HG02588 (cell line): ENCODE results near the gene INIP.
"Not testable (repeated sequence)": the region's sequence is repeated elsewhere in the genome, so short reads cannot be mapped to it uniquely, and the experiment has no call there.

Experiments
- ATAC-seq: cut with Tn5 transposase; IDR thresholded peaks from one replicate; pipeline ENCODE4 v1.9.1; 2021; ENCODE audit warnings: mild to moderate bottlenecking, moderate library complexity; ENCODE audit not compliant: unreplicated experiment

Gene INIP

GRCh38 chr9:112677040-112677439, 40.9 kb downstream of the INIP start:
- ATAC-seq: no peak

GRCh38 chr9:112673221-112673620, 44.7 kb downstream of the INIP start:
- not testable (repeated sequence) for ATAC-seq

GRCh38 chr9:112670991-112671625, 46.8 kb downstream of the INIP start:
- ATAC-seq: no peak

- no peak for ATAC-seq
Measured at GRCh38 chr9:112669326-112669725, 48.6 kb downstream of the INIP start.

GRCh38 chr9:112665347-112665746, 52.6 kb downstream of the INIP start:
- no peak for ATAC-seq

- no peak for ATAC-seq
Measured at GRCh38 chr9:112664531-112664930, 53.4 kb downstream of the INIP start.

GRCh38 chr9:112663681-112664080, 54.2 kb downstream of the INIP start:
- no peak for ATAC-seq

- ATAC-seq: no peak
Measured at GRCh38 chr9:112659906-112660305, 58.0 kb downstream of the INIP start.

- no peak for ATAC-seq
Measured at GRCh38 chr9:112655668-112656067, 62.2 kb downstream of the INIP start.

GRCh38 chr9:112654282-112654681, 63.6 kb downstream of the INIP start:
- ATAC-seq: no peak

GRCh38 chr9:112648624-112649023, 69.3 kb downstream of the INIP start:
- no peak for ATAC-seq

- no peak for ATAC-seq
Measured at GRCh38 chr9:112647596-112647995, 70.3 kb downstream of the INIP start.

- ATAC-seq: no peak
Measured at GRCh38 chr9:112642126-112642525, 75.8 kb downstream of the INIP start.

- ATAC-seq: no peak
Measured at GRCh38 chr9:112640311-112640710, 77.6 kb downstream of the INIP start.
